HG03432 (cell line): ENCODE data around the gene TMEM47.

Experiments used
- ATAC-seq: cut with Tn5 transposase; IDR thresholded peaks from one replicate; pipeline ENCODE4 v1.9.1; 2021; ENCODE audit warnings: mild to moderate bottlenecking, moderate library complexity; ENCODE audit not compliant: unreplicated experiment

TMEM47 gene

GRCh38 chrX:34586346-34586911, 70.7 kb downstream of the TMEM47 start:
- no peak for ATAC-seq

GRCh38 chrX:34585561-34585960, 71.5 kb downstream of the TMEM47 start:
- ATAC-seq, result no peak

GRCh38 chrX:34584781-34585180, 72.3 kb downstream of the TMEM47 start:
- no peak for ATAC-seq

- no peak for ATAC-seq
Observed at GRCh38 chrX:34580069-34580468, 77.0 kb downstream of the TMEM47 start.

GRCh38 chrX:34578237-34578636, 78.8 kb downstream of the TMEM47 start:
- ATAC-seq, result no peak
